GM18511 (cell line): Measurements from ENCODE around the gene INIP.

ENCODE experiments used
- ATAC-seq: cut with Tn5 transposase; IDR thresholded peaks from one replicate; pipeline ENCODE4 v1.9.1; 2021; ENCODE audit warnings: mild to moderate bottlenecking, moderate library complexity; ENCODE audit not compliant: unreplicated experiment

Gene INIP

GRCh38 chr9:112717661-112718331, at the start of gene INIP:
Gene INIP (minus strand): TSS chr9:112718117. CDS start chr9:112716485, 1,632 bp downstream.
- ATAC-seq = peak; percentile 93

GRCh38 chr9:112765281-112765680, 47.4 kb upstream of the INIP start:
- ATAC-seq = no peak

- ATAC-seq = no peak
Measured at GRCh38 chr9:112764837-112765236, 46.9 kb upstream of the INIP start.

- ATAC-seq = no peak
Measured at GRCh38 chr9:112764344-112764743, 46.4 kb upstream of the INIP start.

GRCh38 chr9:112762726-112763518, 45.0 kb upstream of the INIP start:
- ATAC-seq = no peak

- ATAC-seq = no peak
Measured at GRCh38 chr9:112761912-112762655, 44.2 kb upstream of the INIP start.

- ATAC-seq = no peak
Measured at GRCh38 chr9:112760821-112761220, 42.9 kb upstream of the INIP start.

GRCh38 chr9:112757940-112758339, 40.0 kb upstream of the INIP start:
- ATAC-seq = no peak

GRCh38 chr9:112757282-112757883, 39.5 kb upstream of the INIP start:
- no peak for ATAC-seq

GRCh38 chr9:112755675-112756074, 37.8 kb upstream of the INIP start:
- no peak for ATAC-seq

- no peak for ATAC-seq
Measured at GRCh38 chr9:112755016-112755427, 37.1 kb upstream of the INIP start.

- peak; percentile 34 for ATAC-seq
Measured at GRCh38 chr9:112754578-112754977, 36.7 kb upstream of the INIP start.

- ATAC-seq = no peak
Measured at GRCh38 chr9:112753725-112754124, 35.8 kb upstream of the INIP start.

- no peak for ATAC-seq
Measured at GRCh38 chr9:112752334-112753125, 34.6 kb upstream of the INIP start.

- ATAC-seq = peak; percentile 46
Measured at GRCh38 chr9:112751056-112751795, 33.3 kb upstream of the INIP start.

GRCh38 chr9:112750764-112751055, 32.8 kb upstream of the INIP start:
- peak; percentile 39 for ATAC-seq

- peak; percentile 70 for ATAC-seq
Measured at GRCh38 chr9:112750016-112750763, 32.3 kb upstream of the INIP start, which contains the start of gene SNX30. Gene SNX30 (plus strand): TSS chr9:112750760. CDS start chr9:112751002, 242 bp downstream.

GRCh38 chr9:112747094-112747493, 29.2 kb upstream of the INIP start:
- ATAC-seq = no peak

- no peak for ATAC-seq
Measured at GRCh38 chr9:112744177-112744576, 26.3 kb upstream of the INIP start.
